Measurements from ENCODE around the gene ISM1. TPM values are rescaled to one million over a fixed set of nuclear protein-coding genes. Genes with fewer than 3 reads are reported as not detected.
A peak's percentile ranks its signal among the peaks of the same experiment; 100 is the strongest.

The ISM1 gene
- total RNA-seq, 1 experiment from 2014 or later = not detected

DNA sequence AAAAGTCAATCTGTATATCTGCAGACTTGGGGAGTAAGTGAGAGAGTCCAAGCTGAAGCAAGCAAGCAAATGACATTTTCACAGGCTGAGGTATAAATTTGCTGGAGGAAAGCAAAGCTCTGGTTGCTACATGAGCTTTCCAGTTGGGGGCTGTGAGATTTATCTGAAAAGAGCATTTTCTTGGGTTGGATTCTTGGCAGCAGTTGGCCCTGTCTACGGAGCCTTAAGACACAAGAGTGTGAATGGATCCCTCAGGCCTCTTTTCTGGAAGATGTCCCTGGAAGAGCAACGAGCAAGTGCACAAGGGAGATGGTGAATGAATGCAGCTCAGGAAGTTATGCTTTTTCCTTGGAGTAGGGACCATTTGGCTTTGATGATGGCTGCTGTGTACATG lies 30.8 kb downstream of the ISM1 start:
- DNase-seq (ENCODE audit: extremely low read depth, low read depth) = no peak

DNA sequence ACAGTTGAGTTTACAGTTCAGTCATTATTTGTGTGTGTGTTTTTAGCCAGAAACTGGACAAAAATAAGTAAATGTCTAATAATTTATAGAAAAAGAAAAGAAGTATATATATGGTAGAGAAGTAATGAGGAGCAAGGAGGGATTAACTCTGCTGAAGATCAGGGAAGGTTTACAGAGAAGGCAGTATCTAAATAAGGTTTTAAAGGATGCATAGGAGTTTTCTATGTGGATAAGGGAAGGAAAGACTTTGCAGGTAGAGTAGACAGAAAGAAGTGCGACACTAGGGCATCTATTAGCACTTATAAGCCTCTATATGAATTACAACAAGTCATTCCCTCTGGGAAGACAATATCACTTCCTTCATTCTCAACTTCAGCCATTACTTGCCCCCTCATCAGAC lies 34.3 kb downstream of the ISM1 start:
- no peak for DNase-seq (ENCODE audit: extremely low read depth, low read depth)

GRCh38 chr20:13256606-13257005 lies 35.5 kb downstream of the ISM1 start:
- no peak for DNase-seq (ENCODE audit: extremely low read depth, low read depth)

DNA sequence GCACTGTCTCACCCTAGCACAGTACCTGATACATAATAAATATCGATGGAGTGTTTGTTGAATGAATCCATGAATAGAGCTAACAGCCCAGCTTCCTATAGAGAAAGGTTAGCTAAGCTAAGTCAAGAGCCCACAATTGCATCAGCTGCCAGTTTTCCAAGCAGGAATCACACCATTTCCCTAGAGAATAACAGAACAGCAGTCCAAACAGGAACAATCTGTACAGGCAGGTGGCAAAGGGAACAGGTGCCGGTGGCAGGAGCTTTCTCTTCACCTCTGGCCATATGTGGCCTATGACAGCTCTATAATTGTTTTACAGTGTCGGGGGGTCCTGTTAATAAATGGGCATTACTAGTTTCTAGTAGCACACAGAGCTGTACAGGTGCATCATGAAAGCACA lies 38.8 kb downstream of the ISM1 start:
- no peak for DNase-seq (ENCODE audit: extremely low read depth, low read depth)

DNA sequence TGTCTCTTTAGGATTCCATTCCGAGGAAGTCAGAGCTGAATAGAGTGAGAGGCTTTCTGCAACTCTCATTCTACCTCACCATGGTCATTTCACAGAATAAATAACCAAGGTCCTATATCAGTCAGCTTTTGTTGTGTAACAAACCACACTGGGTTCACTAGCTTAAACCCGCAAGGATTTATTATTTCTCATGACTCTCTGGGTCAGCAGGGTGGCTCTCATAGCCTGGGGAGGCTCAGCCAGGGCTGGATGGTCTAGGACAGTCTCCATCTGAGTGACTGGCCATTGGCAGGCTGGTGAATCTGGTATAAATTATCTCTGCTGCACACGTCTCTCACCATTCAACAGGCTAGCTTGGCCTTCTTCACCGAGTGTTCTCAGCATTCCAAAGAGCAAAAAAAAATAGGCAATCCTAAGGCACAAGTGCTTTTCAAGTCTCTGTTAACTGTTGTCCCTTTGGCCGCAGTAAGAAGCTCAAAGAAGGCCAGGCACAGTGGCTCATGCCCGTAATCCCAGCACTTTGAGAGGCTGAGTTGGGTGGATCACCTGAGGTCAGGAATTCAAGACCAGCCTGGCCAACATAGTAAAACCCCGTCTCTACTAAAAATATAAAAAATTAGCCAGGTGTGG lies 39.7 kb downstream of the ISM1 start:
- DNase-seq (ENCODE audit: extremely low read depth, low read depth) = no peak

- peak; percentile 37 for DNase-seq (ENCODE audit: extremely low read depth, low read depth)
Measured at GRCh38 chr20:13261460-13262301, 40.6 kb downstream of the ISM1 start.

DNA sequence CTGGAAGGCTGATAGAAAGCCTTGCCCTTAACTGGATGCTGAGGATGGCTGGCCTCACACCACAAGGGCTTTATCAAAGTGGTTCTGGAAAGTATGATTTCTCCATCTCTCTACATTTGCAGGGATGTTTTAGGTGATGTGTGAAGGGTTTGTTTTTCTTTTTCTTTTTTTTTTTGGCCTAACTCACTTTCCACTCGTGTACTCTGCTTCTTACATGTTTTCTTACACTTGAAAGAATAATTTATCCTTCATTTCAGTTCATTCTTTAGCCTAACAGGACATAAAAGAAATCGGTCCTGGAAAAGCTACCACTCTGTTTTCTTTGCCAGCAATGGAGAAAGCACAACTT lies 41.2 kb downstream of the ISM1 start:
- DNase-seq (ENCODE audit: extremely low read depth, low read depth) = no peak

DNA sequence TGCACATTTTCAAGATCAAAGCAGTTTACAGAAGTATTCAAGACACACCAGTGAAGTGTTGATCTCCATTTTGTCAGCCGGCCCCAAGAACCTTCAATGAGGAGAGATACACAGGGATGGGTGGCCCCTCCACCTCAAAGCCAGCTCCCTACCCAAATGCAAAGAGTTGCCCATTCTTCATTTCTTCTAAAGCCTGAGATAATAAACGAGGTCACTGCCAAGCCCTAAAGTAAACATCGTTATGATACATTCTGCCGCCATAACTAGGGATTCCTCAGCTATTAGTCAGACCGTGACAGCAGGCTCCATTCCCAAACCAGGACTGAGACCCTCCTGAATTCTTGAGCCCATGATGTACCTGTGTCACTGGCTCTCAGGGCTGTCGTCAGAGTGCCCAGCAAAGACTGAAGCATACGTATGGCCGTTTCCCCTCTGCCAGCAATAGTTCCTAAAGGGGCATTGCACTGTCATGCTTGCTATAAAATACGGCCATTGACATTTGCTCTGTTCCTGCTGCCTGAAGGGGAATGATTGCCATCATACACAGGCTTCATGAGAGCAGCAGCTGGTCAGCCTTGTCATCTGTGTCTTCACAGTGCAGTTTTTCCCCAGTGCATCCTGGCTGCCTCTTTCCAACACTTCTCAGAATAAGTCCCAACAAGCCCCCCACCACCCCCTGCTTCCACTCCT lies 41.7 kb downstream of the ISM1 start:
- DNase-seq (ENCODE audit: extremely low read depth, low read depth) = no peak

GRCh38 chr20:13263451-13263850 lies 42.4 kb downstream of the ISM1 start:
- DNase-seq (ENCODE audit: extremely low read depth, low read depth) = no peak

GRCh38 chr20:13264907-13265306 lies 43.8 kb downstream of the ISM1 start:
- DNase-seq (ENCODE audit: extremely low read depth, low read depth) = no peak

DNA sequence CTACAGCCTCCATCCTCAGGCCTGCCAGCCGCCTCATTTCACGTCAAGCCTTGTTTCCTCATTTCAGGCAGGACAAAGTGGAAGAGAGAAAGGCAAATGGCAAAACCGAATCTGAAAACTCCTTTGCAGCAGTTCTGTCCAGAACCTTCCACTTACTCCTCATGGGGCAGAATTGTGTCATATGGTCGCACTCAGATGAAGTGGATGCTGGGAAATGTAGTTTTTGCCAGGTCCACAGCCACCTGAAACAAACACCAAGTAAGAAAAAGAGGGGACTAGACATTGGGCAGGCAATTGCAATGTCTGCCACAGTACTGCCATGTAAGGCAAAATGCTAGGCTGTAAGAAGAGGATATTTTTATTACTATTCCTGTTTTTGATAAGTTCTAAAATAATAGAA lies 44.9 kb downstream of the ISM1 start:
- no peak for DNase-seq (ENCODE audit: extremely low read depth, low read depth)

GRCh38 chr20:13267231-13267630 lies 46.2 kb downstream of the ISM1 start:
- DNase-seq (ENCODE audit: extremely low read depth, low read depth) = no peak

DNA sequence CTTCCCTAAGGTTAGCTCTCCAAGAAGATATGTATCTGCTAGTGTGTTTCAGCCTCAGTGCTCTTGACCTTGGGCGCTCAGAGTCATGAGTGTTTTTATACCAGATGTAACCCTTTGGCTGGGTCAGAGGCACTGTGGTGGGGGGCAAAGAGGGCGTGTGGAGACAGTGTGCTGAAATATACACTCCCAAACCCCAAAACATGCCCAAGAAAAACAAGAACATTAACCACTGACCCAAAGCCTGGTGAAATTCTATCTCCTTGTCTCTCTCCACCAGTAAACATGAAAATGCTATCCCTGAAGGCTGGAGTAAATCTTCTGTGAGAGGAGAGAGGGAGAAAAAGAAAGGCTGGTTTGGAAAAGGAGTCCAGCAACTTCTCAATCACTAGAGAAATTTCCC lies 47.9 kb downstream of the ISM1 start:
- no peak for DNase-seq (ENCODE audit: extremely low read depth, low read depth)

GRCh38 chr20:13270211-13270610 lies 49.1 kb downstream of the ISM1 start:
- no peak for DNase-seq (ENCODE audit: extremely low read depth, low read depth)

- no peak for DNase-seq (ENCODE audit: extremely low read depth, low read depth)
Measured at GRCh38 chr20:13271098-13271497, 50.0 kb downstream of the ISM1 start.

- DNase-seq (ENCODE audit: extremely low read depth, low read depth) = no peak
Measured at GRCh38 chr20:13271977-13272975, 51.2 kb downstream of the ISM1 start.

DNA sequence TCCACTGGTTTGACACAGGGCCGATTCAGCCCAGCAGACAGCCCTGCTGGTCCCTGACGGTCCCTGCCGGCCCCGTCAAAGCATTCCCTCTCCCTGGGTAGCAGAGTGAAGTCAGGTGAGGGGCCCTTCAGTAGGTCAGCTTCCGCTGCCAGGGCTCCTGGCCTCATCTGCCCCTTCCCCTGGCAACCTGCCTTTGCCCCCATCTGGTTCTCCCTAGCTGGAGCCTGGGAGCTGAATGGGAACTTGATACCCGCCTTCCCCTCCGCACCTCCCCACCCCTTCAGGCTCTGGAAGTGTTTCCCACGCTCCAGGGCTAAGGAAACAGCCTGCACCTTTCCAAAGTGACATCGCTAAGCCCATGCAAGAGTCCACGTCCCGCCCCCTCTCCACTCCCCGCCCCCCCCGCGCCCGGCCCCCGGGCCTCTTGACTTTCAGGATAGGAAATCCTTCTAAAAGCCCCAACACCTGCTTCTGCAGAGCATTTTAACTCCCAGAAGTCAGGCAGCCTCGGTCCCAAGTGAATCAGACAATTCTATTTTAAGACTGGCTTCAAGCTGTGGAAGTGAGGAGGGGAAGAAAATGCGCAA lies 53.3 kb downstream of the ISM1 start:
- no peak for DNase-seq (ENCODE audit: extremely low read depth, low read depth)

DNA sequence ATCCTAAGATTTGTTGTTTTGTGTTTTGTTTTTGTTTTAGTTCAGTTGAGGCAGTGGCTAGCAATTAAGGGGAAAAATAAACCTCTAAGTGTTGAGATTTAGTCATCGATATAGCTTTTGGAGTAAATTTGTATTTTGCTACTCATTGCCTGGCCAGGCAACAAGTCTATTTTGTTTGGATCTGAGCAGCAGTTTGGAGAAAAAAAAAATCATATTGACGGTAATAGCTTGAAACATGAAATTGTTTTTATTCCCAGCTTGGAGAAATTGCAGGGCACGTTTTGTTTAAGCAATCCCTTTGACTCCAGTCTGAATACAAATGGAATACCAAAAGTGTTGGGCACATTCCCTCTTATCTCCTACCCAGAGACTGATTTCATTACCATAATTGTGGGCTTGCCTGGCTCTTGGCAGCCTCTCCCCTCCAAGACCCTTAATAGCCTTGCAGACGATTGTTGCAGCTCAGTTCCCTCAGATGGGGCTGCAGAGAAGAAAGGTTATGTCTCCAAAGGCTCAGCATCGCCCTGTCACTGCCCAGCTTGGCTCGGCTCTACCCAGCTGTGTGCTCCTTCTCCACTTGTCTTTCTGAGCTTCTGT lies 56.0 kb downstream of the ISM1 start:
- DNase-seq (ENCODE audit: extremely low read depth, low read depth) = no peak

- DNase-seq (ENCODE audit: extremely low read depth, low read depth) = no peak
Measured at GRCh38 chr20:13277663-13278295, 56.7 kb downstream of the ISM1 start.
